Erythroblast (primary cell): ENCODE results near the gene AUTS2.

Experiments
- GATA1 ChIP-seq: IDR thresholded peaks from 2 replicates; pipeline ENCODE4 v1.6.1; 2011; ENCODE audit warnings: low read depth, mild to moderate bottlenecking, control low read depth, low read length, moderate library complexity
- POLR2A ChIP-seq: IDR thresholded peaks from 2 replicates; pipeline ENCODE4 v1.6.1; 2011; ENCODE audit warnings: mild to moderate bottlenecking, low read length

GRCh38 chr7:70808876-70809275 lies 1210.6 kb downstream of the AUTS2 start:
- TF ChIP-seq POLR2A, result no peak
- no peak for TF ChIP-seq GATA1
